ENCODE results near the gene SIRPG.
"Not testable (repeated sequence)": the region's sequence is repeated elsewhere in the genome, so short reads cannot be mapped to it uniquely, and the experiment has no call there.

SIRPG gene

DNA sequence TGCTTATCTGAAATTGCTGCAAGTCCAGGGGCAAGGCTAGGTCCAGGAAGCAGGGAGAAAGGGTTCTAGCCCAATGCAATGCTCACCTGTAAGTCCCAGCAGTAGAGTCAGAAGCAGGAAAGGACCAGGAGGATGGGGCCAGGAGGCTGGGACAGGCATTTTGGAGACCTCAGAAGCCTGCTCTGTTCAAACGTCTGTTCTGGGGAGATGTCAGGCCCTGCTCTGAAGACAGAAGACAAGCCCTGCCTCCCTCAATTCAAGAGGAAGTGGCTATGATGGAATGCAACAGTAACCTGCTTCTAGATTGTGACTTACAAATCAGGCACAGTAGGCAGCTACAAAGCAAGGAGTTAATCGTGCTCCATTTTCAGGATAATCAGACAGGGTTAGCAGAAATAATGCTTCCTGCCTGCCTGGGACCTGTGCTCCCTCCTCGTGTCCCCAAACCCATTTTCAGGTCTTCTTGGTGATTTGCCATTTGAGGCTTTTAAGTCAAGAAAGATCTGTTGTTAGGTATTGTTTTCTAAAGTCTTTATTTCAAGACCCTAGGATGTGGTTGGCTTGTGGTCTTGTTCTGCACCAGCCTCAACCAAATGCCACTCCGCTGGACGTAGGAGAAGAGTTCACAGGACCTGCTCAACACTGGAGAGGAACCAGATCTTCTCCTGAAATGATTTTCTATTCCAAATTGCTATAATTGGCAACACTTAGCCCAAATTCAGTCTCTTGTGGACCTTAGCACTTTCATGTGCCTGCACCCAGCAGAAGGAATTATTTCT, at the start of gene SIRPG:
Gene SIRPG (minus strand): TSS at position 224 of the 779 bp plus-strand sequence. CDS start 65 bp downstream, at position 159.
- DNase-seq (ENCODE audit: low read depth), result no peak

DNA sequence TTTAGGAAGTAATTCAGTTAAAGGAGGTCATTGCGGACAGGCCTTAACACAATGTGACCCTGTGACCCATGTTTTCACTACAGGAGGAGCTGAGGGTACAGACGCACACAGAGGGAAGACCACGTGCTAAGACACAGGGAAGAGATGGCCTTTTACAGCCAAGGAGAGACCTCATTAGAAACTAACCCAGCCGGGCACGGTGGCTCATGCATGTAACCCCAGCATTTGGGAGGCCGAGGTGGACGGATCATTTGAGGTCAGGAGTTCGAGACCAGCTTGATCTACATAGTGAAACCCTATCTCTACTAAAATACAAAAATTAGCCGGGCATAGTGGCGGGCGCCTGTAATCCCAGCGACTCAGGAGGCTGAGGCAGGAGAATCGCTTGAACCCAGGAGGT, 49.3 kb upstream of the SIRPG start:
- not testable (repeated sequence) for DNase-seq (ENCODE audit: low read depth)

DNA sequence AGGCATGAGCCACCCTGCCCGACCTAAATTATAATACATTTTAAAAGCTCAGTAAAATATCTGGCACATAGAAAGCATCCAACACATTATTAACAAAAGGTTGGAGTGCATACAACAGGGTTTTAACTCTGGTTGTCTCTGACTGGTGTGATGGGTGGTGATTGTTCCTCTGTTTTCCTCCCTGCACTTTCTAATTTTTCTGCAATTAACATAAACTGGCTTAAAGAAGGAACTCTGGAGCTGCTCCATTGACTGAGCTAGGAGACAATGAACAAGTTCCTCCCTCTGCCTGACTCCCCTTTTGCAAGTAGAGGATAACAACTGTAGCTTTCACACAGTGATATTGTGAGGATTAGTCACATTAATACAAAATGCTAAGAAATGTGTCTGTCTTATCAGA, 48.5 kb upstream of the SIRPG start:
- DNase-seq (ENCODE audit: low read depth), result no peak

DNA sequence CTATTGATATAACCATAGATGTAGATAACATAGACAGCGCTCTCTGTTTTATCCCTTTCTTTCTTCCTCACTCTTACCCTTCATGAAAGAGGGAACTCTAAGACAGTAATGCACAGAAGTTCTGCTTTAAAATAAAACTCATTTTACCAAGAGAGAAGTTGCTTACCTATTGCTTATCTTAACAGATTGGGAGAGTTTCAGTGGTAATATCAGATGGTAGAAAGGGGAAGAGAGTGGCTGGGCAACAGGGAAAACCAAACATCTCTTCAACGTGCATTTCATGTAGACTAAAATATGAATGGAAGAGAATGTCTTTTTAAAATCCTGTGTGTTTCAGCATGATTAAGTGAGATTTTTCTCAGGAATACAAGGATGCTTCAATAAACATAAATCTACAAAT, 45.3 kb upstream of the SIRPG start:
- no peak for DNase-seq (ENCODE audit: low read depth)

DNA sequence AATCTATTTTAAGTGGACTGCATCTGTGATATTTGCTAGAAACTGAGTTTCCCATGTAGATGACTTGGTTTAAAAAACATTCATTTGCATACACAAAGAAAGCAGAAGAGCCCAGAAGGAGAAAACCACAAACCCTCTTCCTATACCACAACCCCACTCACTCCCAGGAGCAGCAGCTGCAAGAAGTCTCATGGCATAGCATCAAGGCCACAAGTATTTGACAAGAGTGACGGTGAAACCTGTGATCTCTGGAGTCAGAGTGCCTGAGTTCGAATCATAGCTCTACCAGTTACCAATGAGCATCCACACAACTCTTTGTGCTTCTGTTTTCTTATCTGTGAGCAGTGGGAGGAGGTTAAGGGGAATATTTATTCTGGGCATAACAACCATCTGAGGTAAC, 44.7 kb upstream of the SIRPG start:
- DNase-seq (ENCODE audit: low read depth), result no peak

DNA sequence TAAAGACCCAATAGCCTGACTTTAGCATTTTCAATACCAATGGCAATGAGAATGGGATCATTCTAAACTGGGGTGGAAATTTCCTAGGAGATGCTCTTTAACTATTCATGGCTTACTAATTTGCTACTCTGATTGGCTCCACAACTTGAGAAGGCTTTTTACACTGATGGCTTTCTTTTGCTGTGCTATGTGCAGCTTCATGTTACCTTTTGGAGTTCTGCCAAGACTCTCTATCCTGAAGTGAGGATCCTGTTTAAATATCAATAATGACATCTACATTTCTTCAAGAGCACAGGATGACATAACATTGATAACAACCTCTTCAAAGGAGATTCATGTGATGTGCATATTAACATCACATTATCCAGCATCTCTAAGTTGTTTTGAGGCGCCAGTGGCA, 43.4 kb upstream of the SIRPG start:
- no peak for DNase-seq (ENCODE audit: low read depth)

DNA sequence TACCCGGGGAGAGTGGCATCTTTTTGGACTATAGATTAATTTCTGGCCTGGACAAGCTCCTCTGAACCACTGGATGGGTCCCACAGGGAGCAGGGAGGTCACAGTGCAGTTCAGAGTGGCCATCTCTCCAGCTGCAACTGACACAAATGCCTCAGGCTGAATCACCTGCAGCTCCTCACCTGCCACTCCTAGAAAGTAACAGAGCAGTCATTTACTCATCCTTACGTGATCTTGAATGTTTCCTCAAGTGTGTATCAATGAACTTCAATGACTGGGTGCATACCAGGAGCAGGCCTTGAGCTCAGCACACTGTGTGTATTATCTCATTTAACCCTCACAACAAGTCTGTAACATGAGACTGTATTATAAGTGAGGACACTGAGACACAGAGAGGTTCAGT, 40.0 kb upstream of the SIRPG start:
- DNase-seq (ENCODE audit: low read depth), result no peak

DNA sequence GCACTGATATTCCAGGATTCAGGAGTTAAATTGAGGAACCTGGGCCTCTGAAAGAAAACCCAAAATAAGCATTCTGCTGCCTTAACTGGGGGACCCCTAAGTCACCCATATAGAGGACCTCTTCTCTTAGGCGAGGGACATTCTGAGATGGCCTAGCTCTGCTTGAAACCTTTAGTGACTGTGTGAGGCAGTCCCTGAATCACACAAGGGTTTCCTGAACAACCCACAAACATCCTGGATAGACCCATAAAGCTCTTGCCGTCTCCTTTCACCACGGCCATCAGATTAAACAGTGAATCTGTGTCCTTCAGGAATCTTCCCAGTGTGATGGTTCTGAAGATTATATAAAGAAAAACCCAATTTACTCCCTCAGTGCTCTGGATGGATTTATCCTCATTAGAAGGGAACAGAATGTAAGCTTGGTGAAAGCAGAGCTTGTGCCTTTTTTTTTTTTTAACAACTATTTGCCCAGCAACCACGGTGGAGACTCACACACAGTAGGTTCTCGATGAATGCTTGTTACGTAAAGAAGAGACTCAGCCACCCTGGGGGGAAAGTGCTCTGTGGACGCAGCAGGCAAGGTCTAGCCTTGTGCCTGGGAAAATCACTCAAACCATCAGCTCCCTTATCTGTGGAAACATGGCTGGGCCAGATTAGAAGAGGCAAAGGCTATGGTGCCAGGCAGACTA, 39.1 kb upstream of the SIRPG start:
- no peak for DNase-seq (ENCODE audit: low read depth)

DNA sequence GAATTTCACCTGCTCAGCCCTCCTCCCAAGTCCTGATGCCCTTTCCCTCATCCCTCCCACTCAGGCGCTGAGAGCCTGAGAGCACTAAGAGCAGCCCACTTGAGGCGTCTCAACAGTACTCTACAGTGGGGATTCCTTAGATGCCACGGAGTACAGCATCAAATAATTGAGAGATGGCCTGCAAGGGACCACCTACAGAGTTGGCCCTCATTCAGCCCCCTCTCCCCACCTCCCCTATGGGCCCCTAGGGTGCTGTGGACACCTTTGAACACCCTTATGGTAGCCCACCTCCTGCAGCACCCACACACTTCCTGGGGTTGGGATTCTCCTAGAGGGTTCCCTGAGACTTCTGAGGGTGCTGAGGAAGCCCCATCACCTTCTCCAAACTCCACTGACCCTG, 37.1 kb upstream of the SIRPG start:
- no peak for DNase-seq (ENCODE audit: low read depth)

DNA sequence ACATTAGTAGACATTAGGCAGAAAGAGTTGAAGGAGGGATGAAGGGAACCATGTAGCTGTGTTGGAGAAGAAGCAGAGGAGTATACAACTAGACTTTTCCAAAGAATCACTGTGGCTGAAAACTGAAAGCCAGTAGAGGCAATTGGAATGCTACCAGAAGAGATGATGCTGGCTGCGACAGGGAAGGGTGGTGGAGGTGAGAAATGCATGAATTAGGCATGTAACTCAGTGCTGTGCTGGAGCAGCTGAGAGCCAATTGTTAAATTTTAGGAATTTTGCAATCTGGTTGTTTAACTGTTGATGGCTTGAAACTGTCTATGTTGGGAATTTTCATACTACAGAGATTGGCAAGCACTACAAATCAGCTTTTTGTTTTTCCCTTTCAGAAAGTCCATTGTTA, 35.8 kb upstream of the SIRPG start:
- DNase-seq (ENCODE audit: low read depth), result no peak

DNA sequence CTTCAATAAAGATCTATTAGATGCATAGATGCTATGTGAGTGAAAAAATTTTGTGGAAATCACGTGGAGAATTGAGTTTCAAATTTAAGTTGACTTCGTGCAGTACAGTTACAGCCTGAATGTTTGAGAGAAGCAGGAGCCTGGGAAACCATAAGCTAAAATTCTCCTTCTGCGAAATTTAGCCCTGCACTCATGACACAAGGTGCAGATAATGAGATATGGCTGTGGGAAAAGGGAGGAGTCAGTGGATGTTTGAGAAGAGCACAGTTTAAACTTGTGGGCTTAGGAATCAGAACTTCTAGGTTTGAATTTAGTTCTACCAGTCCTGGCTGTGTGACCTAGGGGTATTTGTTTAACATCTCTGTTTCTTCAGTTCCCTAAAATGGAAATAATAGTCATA, 32.1 kb upstream of the SIRPG start:
- no peak for DNase-seq (ENCODE audit: low read depth)

DNA sequence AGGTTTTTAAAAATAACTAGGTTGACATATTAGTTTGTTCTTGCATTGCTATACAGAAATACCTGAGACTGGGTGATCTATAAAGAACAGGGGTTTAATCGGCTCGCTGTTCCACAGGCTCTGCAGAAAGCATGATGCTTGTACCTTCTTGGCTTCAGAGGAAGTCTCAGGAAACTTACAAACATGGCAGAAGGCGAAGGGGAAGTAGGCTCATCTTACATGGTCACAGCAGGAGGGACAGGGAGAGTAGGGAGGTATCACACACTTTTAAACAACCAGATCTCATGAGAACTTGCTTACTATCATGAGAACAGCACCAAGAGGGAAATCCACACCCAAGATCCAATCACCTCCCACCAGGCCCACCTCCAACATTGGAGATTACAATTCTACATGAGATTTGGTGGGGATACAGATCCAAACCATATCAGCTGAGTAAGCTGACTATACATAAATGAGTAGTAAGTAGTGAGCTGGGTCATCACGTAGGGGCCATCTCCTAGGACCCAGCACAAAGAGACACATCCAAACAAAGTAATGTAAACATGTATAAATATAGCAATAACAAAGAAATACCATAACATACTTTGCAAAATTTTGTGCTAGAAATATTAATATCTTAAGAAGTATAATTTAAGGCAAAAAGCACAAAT, 31.4 kb upstream of the SIRPG start:
- DNase-seq (ENCODE audit: low read depth), result no peak

DNA sequence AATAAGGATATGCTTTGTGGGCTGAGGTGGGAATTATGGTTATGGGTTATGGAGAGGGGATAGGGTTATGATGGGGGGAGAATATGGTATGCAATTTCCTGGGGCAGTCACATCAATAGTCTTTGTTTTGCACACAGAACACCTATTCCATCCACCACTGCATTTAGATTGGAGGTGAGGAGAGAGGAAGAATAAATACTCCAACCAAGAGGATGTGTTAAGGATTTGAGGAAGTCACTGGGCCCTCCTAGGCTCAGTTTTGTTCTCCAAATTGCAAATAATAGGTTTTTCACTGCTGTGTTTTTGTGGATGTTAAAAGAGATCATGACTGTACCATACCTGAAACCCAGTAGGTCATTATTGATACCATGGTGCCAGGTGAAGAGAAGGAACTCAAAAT, 29.5 kb upstream of the SIRPG start:
- no peak for DNase-seq (ENCODE audit: low read depth)

DNA sequence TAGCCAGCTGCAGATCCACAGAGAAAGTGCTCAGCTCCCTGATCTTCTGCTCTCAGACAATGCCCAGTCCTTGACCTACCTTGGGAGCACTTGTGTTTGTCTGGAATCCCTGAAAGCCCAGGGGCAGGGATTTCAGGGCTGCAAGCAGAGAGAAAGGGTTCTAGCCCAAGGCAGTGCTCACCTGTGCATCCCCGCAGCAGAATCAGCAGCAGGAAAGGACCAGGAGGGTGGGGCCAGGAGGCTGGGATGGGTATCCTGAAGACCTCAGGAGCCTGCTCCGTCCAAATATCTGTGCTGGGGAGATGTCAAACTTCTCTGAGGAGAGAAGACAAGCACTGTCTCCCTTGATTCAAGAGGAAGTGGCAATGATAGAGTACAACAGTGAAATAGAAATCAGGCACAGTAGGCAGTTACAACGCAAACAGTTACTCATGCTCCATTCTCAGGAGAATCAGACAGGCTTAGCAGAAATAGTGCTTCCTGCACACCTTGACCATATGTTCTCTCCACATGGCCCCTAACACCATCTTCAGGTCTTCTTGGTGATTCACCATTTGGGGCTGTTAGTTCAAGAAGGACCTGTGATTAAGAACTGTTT, 28.7 kb upstream of the SIRPG start:
- no peak for DNase-seq (ENCODE audit: low read depth)

DNA sequence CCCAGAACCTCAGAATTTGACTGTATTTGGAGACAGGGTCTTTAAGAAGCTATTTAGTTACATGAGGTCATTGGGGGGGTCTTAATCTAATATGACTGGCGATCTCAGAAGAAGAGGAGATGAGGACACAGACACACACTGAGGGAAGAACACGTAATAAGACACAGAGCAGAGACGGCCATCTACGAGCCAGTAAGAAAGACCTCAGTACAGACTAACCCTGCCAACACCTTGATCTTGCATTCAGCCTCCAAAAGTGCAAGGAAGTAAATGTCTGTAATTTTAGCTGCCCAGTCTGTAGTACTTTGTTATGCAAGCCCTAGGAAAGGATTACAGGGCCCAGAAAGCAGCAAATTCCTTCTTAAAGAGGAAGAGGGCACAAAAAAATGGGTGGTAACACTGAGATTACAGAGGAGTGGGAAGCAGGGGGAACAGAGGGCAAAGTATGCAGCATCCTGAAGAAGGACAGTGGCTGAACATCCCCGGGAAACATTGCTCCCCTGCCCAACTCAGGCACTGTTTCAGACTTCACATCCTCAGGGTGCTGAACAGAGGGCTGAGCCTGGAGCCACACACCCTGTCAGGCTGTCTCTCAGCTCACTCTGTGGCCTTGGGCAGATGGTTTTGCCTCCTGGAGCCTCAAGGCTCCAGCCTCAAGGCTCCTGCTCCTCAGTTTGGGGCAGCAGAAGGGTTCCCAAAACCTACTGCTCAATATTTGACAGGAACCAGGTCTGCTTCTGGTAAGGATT, 27.9 kb upstream of the SIRPG start:
- DNase-seq (ENCODE audit: low read depth), result no peak

DNA sequence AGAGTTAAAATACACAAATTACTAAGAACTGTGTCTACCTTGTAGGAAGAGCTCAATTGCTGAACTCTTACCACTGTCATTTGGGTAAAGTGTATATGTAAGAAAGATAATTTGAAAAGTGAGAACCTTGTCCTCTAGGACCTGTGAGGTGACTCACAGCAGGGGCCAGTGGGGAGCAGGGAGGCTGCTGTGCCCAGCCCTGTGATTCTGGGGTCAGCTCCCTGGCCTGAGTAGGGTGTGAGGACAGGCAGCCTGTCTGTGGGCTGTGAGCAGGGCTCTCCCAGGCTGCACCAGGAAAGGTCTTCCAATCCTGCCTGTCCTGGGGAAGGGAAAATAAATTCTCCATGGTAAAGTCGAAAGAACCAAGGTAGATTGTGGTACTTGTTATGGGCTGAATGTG, 27.3 kb upstream of the SIRPG start:
- DNase-seq (ENCODE audit: low read depth), result no peak

DNA sequence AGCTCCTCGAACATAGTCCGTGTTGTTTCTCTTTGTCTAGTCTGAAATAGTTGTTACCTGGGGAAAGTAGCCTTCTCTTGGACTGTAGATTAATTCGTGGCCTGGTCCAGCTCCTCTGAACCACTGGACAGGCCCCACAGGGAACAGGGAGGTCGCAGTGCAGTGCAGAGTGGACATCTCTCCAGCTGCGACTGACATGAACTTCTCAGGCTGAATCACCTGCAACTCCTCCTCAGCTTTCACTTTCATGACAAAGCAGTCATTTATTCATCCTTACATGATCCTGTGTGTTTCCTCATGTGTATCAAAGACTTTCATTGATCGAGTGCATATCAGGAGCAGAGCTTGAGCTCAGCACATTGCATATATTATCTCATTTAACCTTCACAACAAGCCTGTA, 19.1 kb upstream of the SIRPG start:
- no peak for DNase-seq (ENCODE audit: low read depth)

DNA sequence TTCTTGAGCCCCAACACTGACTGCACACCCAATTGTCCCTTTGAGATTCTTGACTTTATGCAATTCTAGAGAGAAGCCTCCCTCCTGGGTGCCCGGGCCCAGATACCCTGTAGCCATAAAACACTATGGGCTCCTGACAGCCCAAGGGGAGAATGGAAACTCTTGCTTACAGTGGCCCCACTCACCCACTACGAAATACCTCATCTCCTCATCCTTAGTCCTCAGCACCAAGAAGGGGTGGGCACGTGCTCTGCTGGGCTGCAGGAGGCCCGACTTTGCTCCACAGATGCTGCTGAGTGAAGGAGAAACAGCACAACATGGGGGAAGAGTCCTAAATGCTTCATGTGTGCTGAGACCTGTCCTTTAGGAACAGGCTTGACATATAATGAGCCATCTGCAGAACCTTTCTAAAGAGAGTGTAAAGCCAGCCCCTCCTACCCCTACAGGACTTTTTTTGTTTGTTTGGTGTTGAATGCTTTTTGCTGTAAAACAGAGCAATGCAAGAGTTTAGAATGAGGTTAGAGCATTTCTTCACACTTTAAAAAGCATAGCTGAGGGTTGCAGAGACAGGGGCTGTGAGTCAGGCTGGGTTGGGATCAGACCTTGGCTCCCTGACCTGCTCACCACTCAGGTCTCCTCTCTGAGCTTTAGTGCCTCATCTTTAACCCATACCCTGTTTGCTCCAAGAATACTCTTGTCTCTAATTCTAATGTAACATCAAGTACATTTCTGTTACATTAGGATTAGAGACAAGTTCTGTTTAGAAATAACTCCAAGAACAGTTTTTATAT, 17.6 kb upstream of the SIRPG start:
- DNase-seq (ENCODE audit: low read depth), result no peak

DNA sequence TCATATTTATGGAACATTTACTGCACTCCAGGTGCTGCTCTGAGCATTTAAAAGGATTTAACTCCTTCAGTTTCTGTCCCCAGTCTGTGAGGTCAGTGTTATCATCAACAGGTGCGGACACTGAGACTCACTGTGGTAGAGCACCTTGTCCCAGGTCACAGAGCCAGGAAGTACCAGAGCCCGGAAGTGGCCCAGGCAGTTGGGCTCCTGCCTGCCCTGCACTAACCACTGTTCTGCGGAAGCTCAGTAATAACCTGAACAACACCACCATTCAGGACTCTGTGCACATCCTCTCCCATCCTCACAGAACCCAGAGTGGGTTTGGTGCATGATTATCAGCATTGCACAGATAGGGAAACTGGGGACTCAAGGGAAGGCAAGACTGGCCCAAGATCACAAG, 16.8 kb upstream of the SIRPG start:
- DNase-seq (ENCODE audit: low read depth), result no peak

DNA sequence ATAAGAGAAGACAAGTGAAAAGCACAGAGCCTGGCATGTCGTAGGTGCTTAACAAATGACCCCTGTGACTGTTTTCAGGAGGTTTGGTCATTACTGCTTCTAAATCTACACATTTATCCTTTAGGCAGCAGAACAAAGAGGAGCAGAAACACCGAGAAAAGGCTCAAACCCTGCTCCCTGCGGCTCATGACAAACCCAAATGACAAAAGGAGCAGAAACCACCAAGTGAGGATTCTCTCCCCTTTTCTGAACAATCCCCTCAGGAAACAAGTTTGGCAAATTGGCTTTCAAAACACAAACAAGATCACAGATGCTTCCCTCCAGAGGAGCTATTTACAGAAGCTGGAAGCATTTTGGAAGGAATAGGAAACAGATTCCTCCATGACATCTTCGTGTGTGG, 15.8 kb upstream of the SIRPG start:
- DNase-seq (ENCODE audit: low read depth), result no peak

DNA sequence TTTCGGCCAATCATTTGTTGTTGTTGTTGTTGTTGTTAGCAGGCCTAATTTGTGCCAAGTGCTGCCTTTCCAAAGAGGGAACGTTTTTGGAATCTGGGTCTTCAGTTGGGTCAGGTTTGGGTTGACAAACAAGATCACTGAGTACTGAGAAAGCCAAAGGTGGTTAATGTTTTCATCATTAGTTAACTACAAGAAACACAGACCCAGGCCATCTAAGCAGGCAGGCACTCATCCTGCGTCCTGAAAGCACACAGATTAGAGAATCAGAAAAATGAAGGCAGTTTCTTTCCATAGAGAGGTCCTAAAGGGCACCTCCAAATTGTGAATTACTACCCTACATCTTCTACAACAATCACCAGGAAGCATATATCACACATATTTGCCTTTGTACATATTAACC, 15.1 kb upstream of the SIRPG start:
- no peak for DNase-seq (ENCODE audit: low read depth)

Data from activated T-cell treated with anti-CD3 and anti-CD28 coated beads for 48 hours (primary cell).